Transverse colon (tissue), 4 donors: ENCODE results near the gene IFNL2. TPM values are rescaled to one million over a fixed set of nuclear protein-coding genes. Genes with fewer than 3 reads are reported as not detected.

Source experiments
- DNase-seq: peaks from one replicate; pipeline ENCODE4 v3.0.0-alpha.2; 2019
- H3K27ac ChIP-seq, 4 donors: fragments of 200-600 bp; sonication (generic); 2 replicates each; pipeline ENCODE4 v1.5.1; 2016 to 2018; ENCODE audit warnings: inconsistent platforms in 4 of 4
- H3K27me3 ChIP-seq: fragments of 200-600 bp; sonication (generic); 2 replicates; pipeline ENCODE4 v1.5.1; 2017; ENCODE audit warnings: inconsistent platforms
- H3K36me3 ChIP-seq, 4 donors: fragments of 200-600 bp; sonication (generic); 2 replicates each; pipeline ENCODE4 v1.5.1; 2017 to 2019; ENCODE audit warnings: inconsistent platforms in 4 of 4
- H3K4me1 ChIP-seq, 4 donors: fragments of 200-600 bp; sonication (generic); 2 replicates each; pipeline ENCODE4 v1.5.1; 2017 to 2020; ENCODE audit warnings: inconsistent platforms in 4 of 4
- H3K4me3 ChIP-seq, 4 donors: fragments of 200-600 bp; sonication (generic); 1 replicate in 1 of 4; 2 replicates in 3 of 4; pipeline versions ENCODE4 v1.5.1 to v1.6.1; 2017 to 2019; ENCODE audit warnings: inconsistent platforms in 4 of 4
- H3K9me3 ChIP-seq, 2 donors: fragments of 200-600 bp; sonication (generic); 2 replicates each; pipeline ENCODE4 v1.5.1; 2017 to 2019; ENCODE audit warnings: inconsistent platforms in 2 of 2
- CTCF ChIP-seq, 5 experiments: fragments of 200-600 bp in 3 of 5; fragments of 450-650 bp in 2 of 5; sonication (generic) in 3 of 5; IDR thresholded peaks; 1 replicate in 2 of 5; 2 replicates in 3 of 5; pipeline ENCODE4 v1.5.1; 2016 to 2017; ENCODE audit warnings: antibody characterized with exemption in 5 of 5, inconsistent platforms in 3 of 5, mild to moderate bottlenecking in 2 of 5, moderate library complexity in 1 of 5
- EP300 ChIP-seq: sonication (generic); formaldehyde crosslinking; IDR thresholded peaks from one replicate; pipeline ENCODE4 v1.6.1; 2017; ENCODE audit warnings: antibody characterized with exemption, low read depth
- POLR2A ChIP-seq: fragments of 450-650 bp; IDR thresholded peaks from one replicate; pipeline ENCODE4 v1.6.1; 2016; ENCODE audit warnings: antibody characterized with exemption, mild to moderate bottlenecking, moderate library complexity
- POLR2AphosphoS5 ChIP-seq, 3 donors: sonication (generic); formaldehyde crosslinking; IDR thresholded peaks; one replicate each; pipeline ENCODE4 v1.6.1; 2016; ENCODE audit warnings: antibody characterized with exemption in 3 of 3
- WGBS, 2 donors: methylation state at CpG; one replicate each; pipeline ENCODE4 v1.1.5; 2018; ENCODE audit warnings: low coverage in 1 of 2; 5-methylcytosine and 5-hydroxymethylcytosine counted together
- in situ Hi-C, 4 donors: fragments of 200-750 bp; cut with MboI; loops; one replicate each; pipeline versions ENCODE4 v1.15.0 to v1.15.1; 2017; ENCODE audit warnings: low sequenced_read_pairs in 3 of 4, low pct_ligation_motif_present in 1 of 4, low pct_unique_long_range_greater_than_20kb in 1 of 4
- intact Hi-C: fragments of 100-400 bp; cut with DNase I; formaldehyde crosslinking; loops from one replicate; pipeline ENCODE4 v1.15.1; 2023; ENCODE audit warnings: low total_unique reads
- total RNA-seq, 4 donors: library from RNA; depleted of rRNA; stranded (reverse); fragments of >200 nt; gene quantifications; one replicate each; pipeline ENCODE4 v1.1.0, GENCODE V29; 2016

IFNL2 gene
- total RNA-seq, 4 donors from 2014 or later = not detected

- no peak overlapping the region for H3K27ac ChIP-seq
- no peak overlapping the region for H3K4me3 ChIP-seq
- H3K9me3 ChIP-seq = no peaks in the 10 kb centered on the region
- H3K36me3 ChIP-seq = no peaks in the 10 kb centered on the region
- peaks cover 0 to 3% (median 0%) of the 10 kb centered on the region in 4 donors for H3K4me1 ChIP-seq
- H3K27me3 ChIP-seq = peaks cover 43% of the 10 kb centered on the region
- WGBS, 2 donors = 94 to 100% methylated on average over 3 to 4 of the region's 4 CpGs
- no peak for DNase-seq
- intact Hi-C loops (no loop called here), in situ Hi-C loops (no loop called here)
- TF ChIP-seq EP300 = no peak
- TF ChIP-seq POLR2AphosphoS5 (IDR thresholded peaks at IDR 0.05) = no peak
- no peak for TF ChIP-seq POLR2A
- no peak for TF ChIP-seq CTCF (IDR thresholded peaks at IDR 0.05)
Observed at GRCh38 chr19:39257227-39257626, 11.0 kb upstream of the IFNL2 start.

DNA sequence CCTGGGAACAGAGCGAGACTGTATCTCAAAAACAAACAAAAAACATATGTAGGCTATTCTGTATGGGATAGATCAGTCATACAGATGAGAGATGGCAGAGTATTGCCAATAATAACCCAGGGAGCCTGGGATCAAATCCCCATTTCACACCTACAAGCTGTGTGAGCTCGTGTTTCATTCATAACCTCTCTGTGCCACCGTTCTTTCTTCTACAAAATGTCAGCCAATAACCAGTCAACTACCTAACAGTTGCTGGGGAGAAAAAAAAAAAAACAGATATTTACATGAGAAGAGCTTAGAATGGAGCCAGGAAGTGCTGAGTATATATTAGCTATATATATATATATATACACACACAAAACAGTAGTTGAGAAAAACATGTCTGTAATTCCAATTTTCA, 6.5 kb upstream of the IFNL2 start:
- in situ Hi-C loops (no loop called here), intact Hi-C loops (no loop called here)
- no peak overlapping the region for H3K4me3 ChIP-seq
- H3K36me3 ChIP-seq = no peaks in the 10 kb centered on the region
- TF ChIP-seq EP300 = no peak
- TF ChIP-seq CTCF (IDR thresholded peaks at IDR 0.05) = no peak
- TF ChIP-seq POLR2AphosphoS5 (IDR thresholded peaks at IDR 0.05) = no peak
- TF ChIP-seq POLR2A = no peak
- no peak for DNase-seq
- H3K4me1 ChIP-seq = peaks cover 0 to 3% (median 0%) of the 10 kb centered on the region in 4 donors
- H3K9me3 ChIP-seq = no peaks in the 10 kb centered on the region
- H3K27ac ChIP-seq = no peak overlapping the region
- WGBS, 2 donors = 45 to 81% methylated on average over 3 of the region's 3 CpGs
- peaks cover 66% of the 10 kb centered on the region for H3K27me3 ChIP-seq

DNA sequence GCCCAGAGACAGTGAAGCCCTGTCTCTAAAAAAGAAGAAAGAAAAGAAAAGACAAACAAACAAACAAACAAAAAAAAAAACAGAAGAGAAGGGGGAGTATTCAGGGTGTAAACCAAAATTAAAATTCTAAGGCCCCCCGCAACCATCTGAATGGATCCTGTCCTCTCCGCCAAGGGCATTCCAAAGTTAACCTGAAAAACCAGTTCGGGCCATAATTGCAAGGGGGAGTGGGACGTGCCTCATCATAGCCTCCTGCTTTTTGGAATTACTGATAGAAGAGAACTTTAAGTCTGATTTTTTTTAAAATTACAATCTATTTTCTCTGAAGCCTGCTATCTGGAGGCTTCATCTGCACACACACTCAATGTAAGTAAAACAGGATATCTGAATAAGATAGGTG, 5.7 kb upstream of the IFNL2 start:
- TF ChIP-seq EP300 (no peak), POLR2AphosphoS5 (IDR thresholded peaks at IDR 0.05) (no peak), CTCF (IDR thresholded peaks at IDR 0.05) (no peak), POLR2A (no peak)
- Histone ChIP-seq H3K27me3 (peaks cover 71% of the 10 kb centered on the region), H3K36me3 (no peaks in the 10 kb centered on the region), H3K9me3 (no peaks in the 10 kb centered on the region), H3K27ac (no peak overlapping the region), H3K4me3 (no peak overlapping the region), H3K4me1 (peaks cover 0 to 3% (median 0%) of the 10 kb centered on the region in 4 donors)
- in situ Hi-C loops (no loop called here), intact Hi-C loops (no loop called here)
- 60 to 72% methylated on average over 1 to 4 of the region's 4 CpGs for WGBS, 2 donors
- DNase-seq = no peak

- 15% methylated on average over 15 of the region's 17 CpGs; no CpG with 5 or more reads in 1 of the 2 donors for WGBS, 2 donors
- no peak overlapping the region for H3K4me3 ChIP-seq
- peaks cover 0 to 3% (median 0%) of the 10 kb centered on the region in 4 donors for H3K4me1 ChIP-seq
- in situ Hi-C loops (no loop called here), intact Hi-C loops (no loop called here)
- TF ChIP-seq CTCF (IDR thresholded peaks at IDR 0.05) (no peak), EP300 (no peak), POLR2AphosphoS5 (IDR thresholded peaks at IDR 0.05) (no peak), POLR2A (no peak)
- H3K36me3 ChIP-seq = no peaks in the 10 kb centered on the region
- no peak for DNase-seq
- no peak overlapping the region for H3K27ac ChIP-seq
- no peaks in the 10 kb centered on the region for H3K9me3 ChIP-seq
- H3K27me3 ChIP-seq = peaks cover 71% of the 10 kb centered on the region
Observed at GRCh38 chr19:39263912-39264305, 4.3 kb upstream of the IFNL2 start.
